Astrocyte (in vitro differentiated cells and primary cell): ENCODE results near the gene NKAIN4.

ENCODE experiments used
- CTCF ChIP-seq: IDR thresholded peaks from 2 replicates; pipeline ENCODE4 v1.5.1; 2011; ENCODE audit warnings: low read depth, mild to moderate bottlenecking, inconsistent platforms, low read length, moderate library complexity; ENCODE audit not compliant: insufficient read depth
- EZH2 ChIP-seq: IDR thresholded peaks from 2 replicates; pipeline ENCODE4 v1.6.1; 2012; ENCODE audit warnings: mild to moderate bottlenecking, low read length, inconsistent platforms; ENCODE audit not compliant: insufficient read depth

GRCh38 chr20:63223826-63224207 is 30.4 kb downstream of the NKAIN4 start:
- TF ChIP-seq CTCF (no peak), EZH2 (no peak)
